Effector memory CD8-positive, alpha-beta T cell (primary cell): ENCODE measurements around the gene PITX1.

Source experiments
- ATAC-seq: fragments of 150-1000 bp; cut with Tn5 transposase; replicated peaks from 2 replicates; pipeline ENCODE4 v1.10.0; 2021; ENCODE audit warnings: mild to moderate bottlenecking, moderate library complexity
- DNase-seq, 3 experiments: peaks; one replicate each; pipeline ENCODE4 v3.0.0; 2021
- H3K27ac Mint-ChIP-seq, 2 donors: one replicate each; pipeline ENCODE4 v1.8.0; 2022; ENCODE audit warnings: mild to moderate bottlenecking in 2 of 2, mixed read lengths in 2 of 2, moderate library complexity in 2 of 2
- H3K27me3 Mint-ChIP-seq, 2 donors: one replicate each; pipeline ENCODE4 v1.8.0; 2022; ENCODE audit warnings: mixed read lengths in 2 of 2
- H3K36me3 Mint-ChIP-seq: one replicate; pipeline ENCODE4 v1.8.0; 2022; ENCODE audit warnings: mild to moderate bottlenecking, moderate library complexity, mixed read lengths; ENCODE audit not compliant: insufficient read depth
- H3K4me1 Mint-ChIP-seq, 2 donors: one replicate each; pipeline ENCODE4 v1.8.0; 2022; ENCODE audit warnings: low read depth in 2 of 2, mixed read lengths in 2 of 2
- H3K4me3 Mint-ChIP-seq, 2 donors: one replicate each; pipeline ENCODE4 v1.8.0; 2022; ENCODE audit warnings: mild to moderate bottlenecking in 2 of 2, mixed read lengths in 2 of 2, moderate library complexity in 2 of 2
- H3K9me3 Mint-ChIP-seq, 2 donors: one replicate each; pipeline ENCODE4 v1.8.0; 2022; ENCODE audit warnings: mixed read lengths in 2 of 2

PITX1 gene

GRCh38 chr5:135042595-135042994 is 8.6 kb upstream of the PITX1 start:
- ATAC-seq (no peak), DNase-seq (no peak)
- no peaks in the 10 kb centered on the region for H3K36me3 Mint-ChIP-seq
- no peaks in the 10 kb centered on the region for H3K9me3 Mint-ChIP-seq
- H3K27me3 Mint-ChIP-seq = peaks cover 67 to 90% of the 10 kb centered on the region in 2 donors
- peaks cover 0 to 6% of the 10 kb centered on the region in 2 donors for H3K4me1 Mint-ChIP-seq
- H3K4me3 Mint-ChIP-seq = no peak overlapping the region
- H3K27ac Mint-ChIP-seq = no peak overlapping the region

- Mint-ChIP-seq H3K36me3 (no peaks in the 10 kb centered on the region), H3K9me3 (no peaks in the 10 kb centered on the region), H3K4me3 (no peak overlapping the region), H3K27me3 (peaks cover 66 to 90% of the 10 kb centered on the region in 2 donors), H3K27ac (no peak overlapping the region), H3K4me1 (peaks cover 0 to 6% of the 10 kb centered on the region in 2 donors)
- no peak for DNase-seq
- no peak for ATAC-seq
Measured at GRCh38 chr5:135041726-135042125, 7.7 kb upstream of the PITX1 start.

- H3K27me3 Mint-ChIP-seq = peaks cover 66 to 90% of the 10 kb centered on the region in 2 donors
- H3K9me3 Mint-ChIP-seq = no peaks in the 10 kb centered on the region
- ATAC-seq (no peak), DNase-seq (no peak)
- H3K4me3 Mint-ChIP-seq = peak overlapping the region in 1 of 2 donors; percentile 43
- H3K4me1 Mint-ChIP-seq = peaks cover 0 to 6% of the 10 kb centered on the region in 2 donors
- no peak overlapping the region for H3K27ac Mint-ChIP-seq
- no peaks in the 10 kb centered on the region for H3K36me3 Mint-ChIP-seq
Measured at GRCh38 chr5:135041145-135041587, 7.1 kb upstream of the PITX1 start.

- peak overlapping the region; percentile 22 to 43 for H3K4me3 Mint-ChIP-seq
Measured at GRCh38 chr5:135040333-135041144, 6.5 kb upstream of the PITX1 start.

GRCh38 chr5:135040034-135040332 is 6.0 kb upstream of the PITX1 start:
- H3K27ac Mint-ChIP-seq = no peak overlapping the region
- H3K9me3 Mint-ChIP-seq = no peaks in the 10 kb centered on the region
- ATAC-seq (no peak), DNase-seq (no peak)
- H3K36me3 Mint-ChIP-seq = no peaks in the 10 kb centered on the region
- H3K4me1 Mint-ChIP-seq = peaks cover 1 to 9% of the 10 kb centered on the region in 2 donors
- H3K4me3 Mint-ChIP-seq = peak overlapping the region in 1 of 2 donors; percentile 43
- H3K27me3 Mint-ChIP-seq = peaks cover 71 to 90% of the 10 kb centered on the region in 2 donors

More at GRCh38 chr5:135040333-135041144, 6.5 kb upstream of the PITX1 start:
- Mint-ChIP-seq H3K27ac (no peak overlapping the region), H3K36me3 (no peaks in the 10 kb centered on the region), H3K4me1 (peaks cover 0 to 6% of the 10 kb centered on the region in 2 donors), H3K9me3 (no peaks in the 10 kb centered on the region), H3K27me3 (peaks cover 69 to 90% of the 10 kb centered on the region in 2 donors)
- no peak for ATAC-seq
- no peak for DNase-seq

- no peak for DNase-seq
- no peaks in the 10 kb centered on the region for H3K9me3 Mint-ChIP-seq
- H3K4me3 Mint-ChIP-seq = peak overlapping the region in 1 of 2 donors; percentile 58
- no peak for ATAC-seq
- H3K27me3 Mint-ChIP-seq = peaks cover 73 to 90% of the 10 kb centered on the region in 2 donors
- no peak overlapping the region for H3K27ac Mint-ChIP-seq
- no peaks in the 10 kb centered on the region for H3K36me3 Mint-ChIP-seq
- peaks cover 7 to 13% of the 10 kb centered on the region in 2 donors for H3K4me1 Mint-ChIP-seq
Measured at GRCh38 chr5:135039271-135040033, 5.4 kb upstream of the PITX1 start.

- Mint-ChIP-seq H3K4me3 (peak overlapping the region in 1 of 2 donors; percentile 58), H3K9me3 (no peaks in the 10 kb centered on the region), H3K27me3 (peaks cover 69 to 86% of the 10 kb centered on the region in 2 donors)
Measured at GRCh38 chr5:135038813-135039270, 4.8 kb upstream of the PITX1 start.

GRCh38 chr5:135038205-135038812 is 4.3 kb upstream of the PITX1 start:
- no peak overlapping the region for H3K27ac Mint-ChIP-seq
- no peak for ATAC-seq
- H3K27me3 Mint-ChIP-seq = peaks cover 66 to 85% of the 10 kb centered on the region in 2 donors

More at GRCh38 chr5:135038813-135039270, 4.8 kb upstream of the PITX1 start:
- H3K27ac Mint-ChIP-seq = no peak overlapping the region
- ATAC-seq (no peak), DNase-seq (no peak)
- no peaks in the 10 kb centered on the region for H3K36me3 Mint-ChIP-seq
- peaks cover 8 to 14% of the 10 kb centered on the region in 2 donors for H3K4me1 Mint-ChIP-seq

GRCh38 chr5:135037519-135038204 is 3.6 kb upstream of the PITX1 start:
- no peaks in the 10 kb centered on the region for H3K9me3 Mint-ChIP-seq
- no peak overlapping the region for H3K4me3 Mint-ChIP-seq
- no peaks in the 10 kb centered on the region for H3K36me3 Mint-ChIP-seq
- H3K4me1 Mint-ChIP-seq = peaks cover 12 to 18% of the 10 kb centered on the region in 2 donors
- H3K27me3 Mint-ChIP-seq = peaks cover 63 to 85% of the 10 kb centered on the region in 2 donors
- H3K27ac Mint-ChIP-seq = no peak overlapping the region
- no peak for ATAC-seq
- DNase-seq = no peak

More at GRCh38 chr5:135038205-135038812, 4.3 kb upstream of the PITX1 start:
- Mint-ChIP-seq H3K9me3 (no peaks in the 10 kb centered on the region), H3K36me3 (no peaks in the 10 kb centered on the region), H3K4me3 (peak overlapping the region in 1 of 2 donors; percentile 58), H3K4me1 (peaks cover 10 to 16% of the 10 kb centered on the region in 2 donors)
- DNase-seq = no peak

- Mint-ChIP-seq H3K27me3 (peaks cover 62 to 85% of the 10 kb centered on the region in 2 donors), H3K4me1 (peaks cover 12 to 19% of the 10 kb centered on the region in 2 donors), H3K27ac (no peak overlapping the region), H3K36me3 (no peaks in the 10 kb centered on the region), H3K9me3 (no peaks in the 10 kb centered on the region), H3K4me3 (no peak overlapping the region)
- ATAC-seq (no peak), DNase-seq (no peak)
Measured at GRCh38 chr5:135036405-135036804, 2.4 kb upstream of the PITX1 start.

- DNase-seq = no peak
- Mint-ChIP-seq H3K9me3 (no peaks in the 10 kb centered on the region), H3K4me1 (peaks cover 12 to 23% of the 10 kb centered on the region in 2 donors), H3K27ac (no peak overlapping the region), H3K4me3 (peak overlapping the region in 1 of 2 donors; percentile 73), H3K36me3 (no peaks in the 10 kb centered on the region), H3K27me3 (peaks cover 63 to 85% of the 10 kb centered on the region in 2 donors)
- ATAC-seq = no peak
Measured at GRCh38 chr5:135035678-135036030, 1.6 kb upstream of the PITX1 start.

GRCh38 chr5:135034963-135035677 is 1.1 kb upstream of the PITX1 start:
- no peak for DNase-seq
- H3K4me3 Mint-ChIP-seq = peak overlapping the region; percentile 73 to 77
- H3K27me3 Mint-ChIP-seq = peaks cover 68 to 85% of the 10 kb centered on the region in 2 donors
- H3K27ac Mint-ChIP-seq = no peak overlapping the region
- no peak for ATAC-seq
- H3K4me1 Mint-ChIP-seq = peaks cover 12 to 23% of the 10 kb centered on the region in 2 donors
- no peaks in the 10 kb centered on the region for H3K36me3 Mint-ChIP-seq
- H3K9me3 Mint-ChIP-seq = no peaks in the 10 kb centered on the region
